RWPE1 (cell line): ENCODE measurements around the gene CEND1.
A peak's percentile ranks its signal among the peaks of the same experiment; 100 is the strongest.

Experiments
- CTCF ChIA-PET: fragments of 350-600 bp; sonication (Branson Sonifier 250); formaldehyde crosslinking; extraction: SDS; loops from one replicate; lab custom pipeline; 2021; lab: Yijun Ruan, JAX
- POLR2A ChIA-PET: fragments of 400-600 bp; formaldehyde crosslinking; extraction: SDS; loops from one replicate; lab custom pipeline; 2020; ENCODE audit warnings: antibody characterized with exemption; ENCODE audit not compliant: low non-redundant PET; lab: Yijun Ruan, JAX
- DNase-seq: peaks from one replicate; pipeline ENCODE4 v3.0.0; 2012; ENCODE audit warnings: low spot score
- H3K27ac ChIP-seq: fragments of 450-650 bp; 2 replicates; pipeline ENCODE4 v1.5.1; 2017
- CTCF ChIP-seq: fragments of 450-650 bp; conservative IDR thresholded peaks from 2 replicates; pipeline ENCODE4 v1.5.1; 2017; ENCODE audit warnings: low read depth, mild to moderate bottlenecking

The CEND1 gene

DNA sequence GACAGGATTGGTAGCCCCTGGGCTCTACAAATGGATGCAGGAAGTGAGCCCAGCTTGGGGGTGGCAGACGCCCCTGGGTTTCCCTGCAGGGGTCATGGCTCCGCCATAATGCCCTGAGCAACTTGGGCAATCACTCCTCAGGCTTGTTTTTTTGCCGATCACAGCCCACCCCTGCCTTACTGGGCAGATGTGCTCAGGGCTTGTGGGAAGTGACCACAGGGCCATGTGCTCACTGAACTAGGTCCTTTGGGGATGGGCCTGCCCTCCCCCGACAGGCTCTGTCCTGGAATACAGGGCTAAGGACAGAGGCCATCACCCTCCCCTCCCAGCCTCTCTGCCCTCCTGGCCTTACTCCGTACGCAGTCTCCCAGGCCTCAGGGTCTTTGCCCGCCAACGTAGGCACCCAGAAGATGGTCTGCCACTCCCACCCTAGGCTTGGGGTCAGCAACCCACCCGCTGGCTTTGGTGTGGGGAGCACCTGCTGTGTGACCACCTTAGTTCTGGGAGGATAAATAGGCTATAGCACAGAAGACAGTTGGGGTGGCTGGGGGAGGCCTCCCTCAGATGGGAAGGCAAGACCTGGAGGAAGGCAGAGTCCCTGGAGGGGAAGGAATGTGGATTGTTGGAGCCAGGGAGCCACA, 23.7 kb upstream of the CEND1 start:
- ChIA-PET CTCF (no interaction called here), POLR2A (no interaction called here)
- peak overlapping the region; percentile 97 for H3K27ac ChIP-seq
- no peak for TF ChIP-seq CTCF
- DNase-seq, result no peak

GRCh38 chr11:813072-813455, 23.2 kb upstream of the CEND1 start:
- no peak for DNase-seq
- POLR2A ChIA-PET, result interaction anchor here (0.7 to 1.1 kb wide), 2 partner anchors 16 to 22 kb away, joined by 3 to 4 read pairs; no protein-coding TSS in a partner anchor
- no peak for TF ChIP-seq CTCF
- CTCF ChIA-PET, result no interaction called here
- H3K27ac ChIP-seq, result peak overlapping the region; percentile 97

DNA sequence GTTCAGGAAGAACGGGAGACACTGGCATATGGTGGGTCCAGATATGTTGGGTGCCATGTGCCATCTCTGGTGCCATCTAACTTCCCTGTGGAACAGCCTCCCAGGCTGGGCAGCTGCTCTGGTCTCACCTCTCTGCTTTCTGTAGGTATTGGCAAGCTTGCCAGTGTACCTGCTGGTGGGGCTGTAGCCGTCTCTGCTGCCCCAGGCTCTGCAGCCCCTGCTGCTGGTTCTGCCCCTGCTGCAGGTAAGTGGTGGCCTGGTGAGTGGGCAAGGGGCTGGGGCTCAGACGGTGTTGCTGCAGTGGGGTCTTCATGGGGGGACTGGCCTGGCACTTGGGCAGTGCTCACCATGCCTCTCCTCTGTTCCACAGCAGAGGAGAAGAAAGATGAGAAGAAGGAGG, 22.5 kb upstream of the CEND1 start:
- ChIA-PET POLR2A (interaction anchor here (0.7 to 1.1 kb wide), 2 partner anchors 17 to 22 kb away, joined by 3 to 4 read pairs; no protein-coding TSS in a partner anchor), CTCF (no interaction called here)
- TF ChIP-seq CTCF, result no peak
- H3K27ac ChIP-seq, result peak overlapping the region; percentile 97
- DNase-seq, result no peak

DNA sequence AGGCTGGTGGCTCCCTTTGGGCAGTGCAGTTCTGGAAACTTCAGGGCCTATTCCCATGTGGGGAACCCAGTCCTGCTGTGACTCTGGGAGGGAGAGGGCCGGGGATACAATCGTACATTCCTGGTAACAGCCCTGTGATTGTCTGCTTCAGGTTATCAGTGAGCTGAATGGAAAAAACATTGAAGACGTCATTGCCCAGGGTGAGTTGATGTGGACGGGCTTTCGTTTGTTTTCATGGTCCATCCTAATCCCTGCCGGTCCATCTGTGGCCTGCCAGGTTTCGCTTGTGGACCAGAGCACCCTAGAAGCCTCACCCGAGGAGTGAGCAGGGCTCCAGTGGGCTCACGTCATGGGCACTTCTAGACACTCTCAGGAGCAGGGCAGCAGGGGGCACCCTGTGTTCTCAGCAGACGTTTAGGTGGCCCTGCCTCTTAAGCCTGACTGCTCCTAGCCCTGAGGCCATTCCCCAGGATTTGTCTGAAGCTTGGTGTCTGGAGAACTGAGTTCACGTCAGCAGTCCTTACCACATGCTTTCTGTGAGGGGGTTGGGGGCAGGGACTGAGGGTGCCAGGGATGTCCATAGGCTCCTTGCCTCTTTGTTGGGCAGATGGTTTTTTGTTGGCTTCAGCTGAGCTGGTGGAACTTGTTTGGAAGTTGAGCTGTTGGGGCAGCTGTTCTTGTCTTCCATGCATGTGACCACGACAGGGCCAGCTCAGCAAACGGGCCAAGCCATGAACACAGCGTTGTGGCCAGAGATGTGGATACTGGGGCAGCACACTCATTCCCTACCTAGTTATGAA, 21.8 kb upstream of the CEND1 start:
- peak overlapping the region; percentile 97 for H3K27ac ChIP-seq
- no peak for DNase-seq
- TF ChIP-seq CTCF, result no peak
- ChIA-PET POLR2A (interaction anchor here (0.6 to 1.1 kb wide), 3 partner anchors 11 to 29 kb away, joined by 3 to 8 read pairs (median 4); no protein-coding TSS in a partner anchor), CTCF (interaction anchor here (0.6 kb wide), 1 partner anchor 48 kb away, joined by 7 read pairs; no protein-coding TSS in a partner anchor)

DNA sequence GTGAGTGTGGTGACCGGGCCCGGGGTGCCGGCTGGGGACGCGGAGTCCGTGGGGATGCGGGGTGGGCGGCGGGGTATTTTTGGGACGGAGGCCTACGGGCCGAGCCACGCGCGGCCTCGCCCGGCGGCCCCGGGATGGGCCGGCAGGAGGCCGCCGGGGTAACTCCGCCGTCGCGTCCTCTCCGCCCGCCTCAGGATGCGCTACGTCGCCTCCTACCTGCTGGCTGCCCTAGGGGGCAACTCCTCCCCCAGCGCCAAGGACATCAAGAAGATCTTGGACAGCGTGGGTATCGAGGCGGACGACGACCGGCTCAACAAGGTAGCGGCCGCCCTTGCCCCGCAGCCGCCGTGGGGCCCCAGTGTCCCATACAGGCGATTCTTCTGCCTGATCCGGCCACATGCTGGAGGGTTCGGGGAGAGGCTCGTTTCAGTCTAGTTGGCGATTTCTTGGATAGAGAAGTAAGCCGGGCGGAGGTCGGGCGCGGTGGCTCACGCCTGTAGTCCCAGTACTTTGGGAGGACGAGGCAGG, 20.2 kb upstream of the CEND1 start:
- ChIA-PET CTCF (no interaction called here), POLR2A (interaction anchor here (0.8 to 1.4 kb wide), 2 partner anchors 9 to 113 kb away, joined by 4 to 7 read pairs; partner anchors contain the start of gene PNPLA2)
- peak overlapping the region; percentile 97 for H3K27ac ChIP-seq
- no peak for TF ChIP-seq CTCF
- no peak for DNase-seq
